ENCODE results near the gene DDAH1.
A peak's percentile ranks its signal among the peaks of the same experiment; 100 is the strongest.

DDAH1 gene

GRCh38 chr1:85313888-85314696, 150.9 kb downstream of the DDAH1 start:
- Histone ChIP-seq H3K27ac (peak overlapping the region; percentile 68 to 90), H3K4me3 (no peak overlapping the region)
- DNase-seq (ENCODE audit: low spot score): no peak
- TF ChIP-seq, protein P1, sequence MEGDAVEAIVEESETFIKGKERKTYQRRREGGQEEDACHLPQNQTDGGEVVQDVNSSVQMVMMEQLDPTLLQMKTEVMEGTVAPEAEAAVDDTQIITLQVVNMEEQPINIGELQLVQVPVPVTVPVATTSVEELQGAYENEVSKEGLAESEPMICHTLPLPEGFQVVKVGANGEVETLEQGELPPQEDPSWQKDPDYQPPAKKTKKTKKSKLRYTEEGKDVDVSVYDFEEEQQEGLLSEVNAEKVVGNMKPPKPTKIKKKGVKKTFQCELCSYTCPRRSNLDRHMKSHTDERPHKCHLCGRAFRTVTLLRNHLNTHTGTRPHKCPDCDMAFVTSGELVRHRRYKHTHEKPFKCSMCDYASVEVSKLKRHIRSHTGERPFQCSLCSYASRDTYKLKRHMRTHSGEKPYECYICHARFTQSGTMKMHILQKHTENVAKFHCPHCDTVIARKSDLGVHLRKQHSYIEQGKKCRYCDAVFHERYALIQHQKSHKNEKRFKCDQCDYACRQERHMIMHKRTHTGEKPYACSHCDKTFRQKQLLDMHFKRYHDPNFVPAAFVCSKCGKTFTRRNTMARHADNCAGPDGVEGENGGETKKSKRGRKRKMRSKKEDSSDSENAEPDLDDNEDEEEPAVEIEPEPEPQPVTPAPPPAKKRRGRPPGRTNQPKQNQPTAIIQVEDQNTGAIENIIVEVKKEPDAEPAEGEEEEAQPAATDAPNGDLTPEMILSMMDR (IDR thresholded peaks at IDR 0.05): no peak

DNA sequence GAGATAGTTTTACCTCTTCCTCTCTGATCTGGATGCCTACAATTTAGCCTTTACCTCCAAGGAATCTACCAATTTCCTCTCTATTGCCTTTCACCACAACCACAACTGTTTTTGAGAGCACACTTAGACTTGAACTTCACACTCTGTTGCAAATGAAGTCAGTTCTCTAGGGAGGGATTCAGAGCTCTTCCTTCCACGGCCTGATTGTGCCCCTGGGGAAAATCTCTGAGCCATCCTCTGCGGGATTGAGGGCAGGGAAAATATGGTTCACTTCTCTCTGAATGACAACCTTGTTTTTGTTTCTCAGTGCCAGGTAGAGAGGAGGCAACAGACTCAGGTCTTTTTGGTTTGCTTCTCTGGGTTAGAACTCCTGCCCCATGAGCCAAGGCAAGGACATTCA, 153.1 kb downstream of the DDAH1 start:
- TF ChIP-seq, protein P1 (IDR thresholded peaks at IDR 0.05): no peak
- no peak overlapping the region for H3K27ac ChIP-seq
- DNase-seq (ENCODE audit: low spot score): no peak
- H3K4me3 ChIP-seq: no peak overlapping the region

- TF ChIP-seq, protein P1 (IDR thresholded peaks at IDR 0.05): no peak
- Histone ChIP-seq H3K27ac (no peak overlapping the region), H3K4me3 (no peak overlapping the region)
- no peak for DNase-seq (ENCODE audit: low spot score)
Measured at GRCh38 chr1:85308833-85309350, 156.1 kb downstream of the DDAH1 start.

GRCh38 chr1:85307987-85308832, 156.7 kb downstream of the DDAH1 start:
- peak; percentile 90 for DNase-seq (ENCODE audit: low spot score)
- H3K27ac ChIP-seq: no peak overlapping the region
- TF ChIP-seq, protein P1 (IDR thresholded peaks at IDR 0.05): peak; percentile 94
- no peak overlapping the region for H3K4me3 ChIP-seq

GRCh38 chr1:85306236-85306635, 158.7 kb downstream of the DDAH1 start:
- DNase-seq (ENCODE audit: low spot score): no peak
- TF ChIP-seq, protein P1 (IDR thresholded peaks at IDR 0.05): no peak
- Histone ChIP-seq H3K4me3 (no peak overlapping the region), H3K27ac (no peak overlapping the region)

GRCh38 chr1:85303440-85304162, 161.4 kb downstream of the DDAH1 start:
- TF ChIP-seq, protein P1 (IDR thresholded peaks at IDR 0.05): no peak
- DNase-seq (ENCODE audit: low spot score): no peak
- Histone ChIP-seq H3K4me3 (no peak overlapping the region), H3K27ac (no peak overlapping the region)
